Brain microvascular endothelial cell (primary cell): Measurements from ENCODE around the gene SWT1.

Experiments used
- DNase-seq: peaks from one replicate; pipeline ENCODE4 v3.0.0-alpha.2; 2020
- H3K27ac ChIP-seq: fragments of 250-450 bp; sonication (Bioruptor Pico); 2 replicates; pipeline ENCODE4 v1.5.1; 2020; ENCODE audit warnings: mild to moderate bottlenecking, moderate library complexity
- H3K27me3 ChIP-seq: fragments of 250-450 bp; sonication (Bioruptor Pico); replicated peaks from 2 replicates; pipeline ENCODE4 v1.5.1; 2020; ENCODE audit warnings: mild to moderate bottlenecking
- H3K36me3 ChIP-seq: fragments of 250-450 bp; sonication (Bioruptor Pico); replicated peaks from 2 replicates; pipeline ENCODE4 v1.5.1; 2020; ENCODE audit warnings: mild to moderate bottlenecking
- H3K4me3 ChIP-seq: 2 replicates; pipeline ENCODE4 v1.5.1; 2011; ENCODE audit warnings: low read depth, mild to moderate bottlenecking, control low read depth, low read length, moderate library complexity
- in situ Hi-C: cut with HindIII; loops from 2 replicates; pipeline ENCODE4 v1.10.0; 2017; ENCODE audit warnings: low sequenced_read_pairs, low pct_ligation_motif_present
- TF ChIP-seq, protein P1 (sequence below): IDR thresholded peaks from 2 replicates; pipeline ENCODE4 v1.5.1; 2011; ENCODE audit warnings: low read depth, mild to moderate bottlenecking, moderate library complexity, low read length, control low read depth, inconsistent platforms; ENCODE audit errors: missing control alignments

SWT1 gene

DNA sequence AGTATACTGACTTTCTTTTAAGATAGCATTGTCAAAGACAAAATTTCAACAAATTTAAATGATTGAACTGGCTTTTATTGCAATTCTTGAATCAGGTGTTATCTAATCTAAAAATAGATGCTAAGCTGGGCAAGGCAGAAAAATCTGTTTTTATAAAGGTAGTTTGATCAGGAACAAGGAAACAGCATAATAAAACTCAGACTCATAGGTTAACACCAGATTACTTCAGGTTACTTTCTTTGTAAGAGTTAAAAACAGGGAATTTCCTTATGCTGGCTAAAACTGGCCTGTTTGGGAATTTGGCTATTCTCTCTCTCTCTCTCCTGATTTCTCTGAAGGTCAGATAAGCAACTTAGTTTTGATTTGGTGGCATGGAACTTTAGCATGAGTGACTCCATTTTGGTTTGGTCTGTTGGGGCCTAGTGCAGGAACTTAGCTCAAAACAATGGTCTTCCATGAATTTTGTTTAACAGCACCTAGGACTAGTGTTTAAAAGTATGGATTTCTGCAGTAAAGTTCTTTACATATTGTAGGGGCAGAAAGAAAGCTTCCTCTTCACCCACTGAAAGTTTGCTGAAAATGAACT is 184.3 kb downstream of the SWT1 start:
- H3K27ac ChIP-seq: no peak overlapping the region
- H3K27me3 ChIP-seq: no peaks in the 10 kb centered on the region
- TF ChIP-seq, protein P1, sequence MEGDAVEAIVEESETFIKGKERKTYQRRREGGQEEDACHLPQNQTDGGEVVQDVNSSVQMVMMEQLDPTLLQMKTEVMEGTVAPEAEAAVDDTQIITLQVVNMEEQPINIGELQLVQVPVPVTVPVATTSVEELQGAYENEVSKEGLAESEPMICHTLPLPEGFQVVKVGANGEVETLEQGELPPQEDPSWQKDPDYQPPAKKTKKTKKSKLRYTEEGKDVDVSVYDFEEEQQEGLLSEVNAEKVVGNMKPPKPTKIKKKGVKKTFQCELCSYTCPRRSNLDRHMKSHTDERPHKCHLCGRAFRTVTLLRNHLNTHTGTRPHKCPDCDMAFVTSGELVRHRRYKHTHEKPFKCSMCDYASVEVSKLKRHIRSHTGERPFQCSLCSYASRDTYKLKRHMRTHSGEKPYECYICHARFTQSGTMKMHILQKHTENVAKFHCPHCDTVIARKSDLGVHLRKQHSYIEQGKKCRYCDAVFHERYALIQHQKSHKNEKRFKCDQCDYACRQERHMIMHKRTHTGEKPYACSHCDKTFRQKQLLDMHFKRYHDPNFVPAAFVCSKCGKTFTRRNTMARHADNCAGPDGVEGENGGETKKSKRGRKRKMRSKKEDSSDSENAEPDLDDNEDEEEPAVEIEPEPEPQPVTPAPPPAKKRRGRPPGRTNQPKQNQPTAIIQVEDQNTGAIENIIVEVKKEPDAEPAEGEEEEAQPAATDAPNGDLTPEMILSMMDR: no peak
- H3K4me3 ChIP-seq: no peak overlapping the region
- in situ Hi-C loops: no loop called here
- no peaks in the 10 kb centered on the region for H3K36me3 ChIP-seq
- DNase-seq: no peak
